Limb (tissue), 2 donors: ENCODE data around the gene ZNF630.
"Not testable (repeated sequence)": the region's sequence is repeated elsewhere in the genome, so short reads cannot be mapped to it uniquely, and the experiment has no call there.

Experiments used
- DNase-seq, 2 donors: peaks; one replicate each; pipeline ENCODE4 v3.0.0-alpha.2; 2016; ENCODE audit errors: extremely low spot score in 2 of 2

ZNF630 gene

GRCh38 chrX:48030237-48030636 lies 41.2 kb downstream of the ZNF630 start:
- DNase-seq: no peak

DNA sequence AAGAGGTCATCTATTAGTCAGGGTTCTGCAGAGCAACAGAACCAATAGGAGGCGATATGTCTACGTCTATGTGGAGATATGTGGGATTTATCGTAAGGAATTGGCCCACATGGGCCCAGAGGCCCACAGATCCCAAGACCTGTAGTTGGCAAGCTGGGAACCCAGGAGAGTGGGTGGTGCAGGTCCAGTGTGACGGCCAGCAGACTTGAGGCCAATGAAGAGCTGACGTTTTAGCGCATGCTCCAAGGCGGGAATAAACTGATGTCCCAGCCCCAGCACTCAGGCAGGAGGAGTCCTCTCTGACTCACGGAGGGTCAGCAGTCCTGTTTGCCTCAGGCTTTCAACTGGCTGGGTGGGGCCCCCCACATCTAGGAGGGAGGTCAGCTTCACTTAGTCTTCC lies 43.3 kb downstream of the ZNF630 start:
- DNase-seq: no peak

GRCh38 chrX:48027545-48027944 lies 43.9 kb downstream of the ZNF630 start:
- DNase-seq: not testable (repeated sequence)

DNA sequence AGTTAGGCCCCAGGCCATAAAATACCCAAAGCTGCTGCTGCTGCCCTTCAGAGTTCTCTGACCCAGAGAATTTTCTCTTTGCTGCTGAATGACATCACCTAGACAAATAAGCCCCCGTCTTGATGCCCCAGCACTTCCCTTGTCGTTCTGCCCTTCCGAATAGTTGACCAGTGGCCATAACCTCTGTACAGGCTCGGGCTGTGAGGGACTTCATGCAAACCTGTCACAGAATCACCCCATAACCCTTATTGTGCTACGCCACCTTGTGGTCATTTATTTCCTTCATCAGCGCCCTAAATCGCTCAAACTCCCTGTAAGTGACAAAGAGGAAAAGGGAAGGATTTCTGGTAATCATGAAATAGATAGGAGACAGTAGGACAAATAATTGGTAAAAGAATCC lies 45.9 kb downstream of the ZNF630 start:
- DNase-seq: peak; percentile 38 to 51

DNA sequence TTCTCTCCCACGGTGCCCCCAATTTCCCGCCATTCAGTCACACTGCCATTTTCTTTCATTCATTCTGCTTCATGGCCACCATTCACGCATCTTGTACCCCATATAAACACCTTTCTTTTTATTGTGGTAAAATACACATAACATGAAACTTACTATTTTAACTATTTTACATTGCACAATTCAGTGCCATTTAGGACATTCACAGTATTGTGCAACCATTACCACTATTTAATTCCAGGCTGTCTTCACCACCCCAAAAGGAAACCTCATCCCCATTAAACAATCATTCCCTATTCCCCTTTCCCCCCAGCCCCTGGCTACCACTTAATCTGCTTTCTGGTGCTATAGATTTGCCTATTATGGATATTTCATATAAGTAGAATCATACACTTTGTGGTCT lies 48.7 kb downstream of the ZNF630 start:
- DNase-seq: no peak

DNA sequence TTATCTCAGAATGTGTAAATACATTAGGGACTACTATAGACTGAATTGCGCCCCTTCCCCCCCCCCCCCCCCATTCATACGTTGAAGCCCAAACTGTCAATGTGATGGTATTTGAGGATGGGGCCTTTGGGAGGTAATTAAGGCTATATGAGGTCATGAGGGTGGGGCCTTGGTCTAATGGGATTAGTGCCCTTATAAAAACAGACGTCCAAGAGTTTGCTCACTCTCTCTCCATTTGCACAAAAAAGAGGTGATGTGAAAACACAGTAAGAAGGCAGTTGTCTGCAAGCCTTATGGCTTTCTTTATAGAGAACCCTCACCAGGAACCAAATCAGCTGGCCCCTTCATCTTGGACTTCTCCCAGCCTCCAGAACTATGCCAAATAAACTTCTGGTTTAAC lies 49.3 kb downstream of the ZNF630 start:
- no peak for DNase-seq

- peak; percentile 68 to 89 for DNase-seq
Observed at GRCh38 chrX:48021026-48021900, 50.2 kb downstream of the ZNF630 start.

DNA sequence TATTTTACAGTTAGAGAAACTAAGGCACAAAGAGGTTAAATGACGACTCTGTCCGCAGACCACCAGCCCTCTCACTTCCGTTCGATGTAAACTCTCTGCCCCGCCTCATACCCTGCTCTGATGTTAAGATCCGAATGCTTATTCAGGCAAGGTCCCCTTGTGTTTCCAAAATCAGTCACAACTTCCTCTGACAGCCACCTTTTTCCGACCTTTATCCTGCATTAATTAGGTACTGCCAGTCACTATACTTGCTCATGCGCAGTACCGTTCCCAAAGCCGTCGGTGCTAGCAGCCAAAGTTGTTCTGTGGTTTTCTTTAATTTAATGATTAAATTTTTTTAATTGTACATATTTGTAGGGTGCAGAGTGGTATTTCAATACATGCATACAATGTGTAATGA lies 51.0 kb downstream of the ZNF630 start:
- not testable (repeated sequence) for DNase-seq

DNA sequence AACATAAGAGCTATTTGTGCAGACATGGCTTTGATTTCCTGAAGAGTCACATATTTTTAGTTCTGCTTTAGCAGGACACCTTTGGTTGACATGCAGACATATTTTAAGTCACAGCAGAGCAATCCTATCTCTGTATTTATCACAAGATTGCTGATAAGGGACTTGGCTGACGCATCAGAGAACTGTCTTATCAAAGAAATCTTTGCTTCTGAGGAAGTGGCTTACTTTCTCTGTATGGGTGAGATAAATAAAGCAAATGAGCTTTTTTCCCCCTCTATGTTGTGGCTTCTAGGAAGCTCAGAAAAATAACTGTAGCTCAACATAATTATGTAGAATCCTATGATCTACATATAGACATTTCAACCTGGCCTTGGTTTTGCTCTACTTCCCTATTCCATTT lies 51.5 kb downstream of the ZNF630 start:
- DNase-seq: not testable (repeated sequence)

DNA sequence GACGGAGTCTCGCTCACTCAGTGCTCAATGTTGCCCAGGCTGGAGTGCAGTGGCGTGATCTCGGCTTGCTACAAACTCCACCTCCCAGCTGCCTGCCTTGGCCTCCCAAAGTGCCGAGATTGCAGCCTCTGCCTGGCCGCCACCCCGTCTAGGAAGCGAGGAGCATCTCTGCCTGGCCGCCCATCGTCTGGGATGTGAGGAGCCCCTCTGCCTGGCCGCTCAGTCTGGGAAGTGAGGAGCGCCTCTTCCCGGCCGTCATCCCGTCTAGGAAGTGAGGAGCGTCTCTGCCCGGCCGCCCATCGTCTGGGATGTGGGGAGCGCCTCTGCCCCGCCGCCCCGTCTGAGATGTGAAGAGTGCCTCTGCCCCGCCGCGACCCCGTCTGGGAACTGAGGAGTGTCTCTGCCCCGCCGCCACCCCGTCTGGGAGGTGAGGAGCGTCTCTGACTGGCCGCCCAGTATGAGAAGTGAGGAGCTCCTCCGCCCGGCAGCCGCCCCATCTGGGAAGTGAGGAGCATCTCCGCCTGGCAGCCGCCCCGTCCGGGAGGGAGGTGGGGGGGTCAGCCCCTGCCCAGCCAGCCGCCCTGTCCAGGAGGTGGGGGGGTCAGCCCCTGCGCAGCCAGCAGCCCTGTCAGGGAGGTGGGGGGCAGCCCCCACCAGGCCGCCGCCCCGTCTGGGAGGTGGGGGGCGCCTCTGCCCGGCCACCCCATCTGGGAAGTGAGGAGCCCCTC lies 54.7 kb downstream of the ZNF630 start:
- not testable (repeated sequence) for DNase-seq

GRCh38 chrX:48009445-48009960 lies 61.9 kb downstream of the ZNF630 start:
- DNase-seq: not testable (repeated sequence)
